HepG2 (cell line): ENCODE data around the gene EPHB4. TPM values are rescaled to one million over a fixed set of nuclear protein-coding genes. Genes with fewer than 3 reads are reported as not detected.

Experiments used
- ATAC-seq: fragments of 200-7000 bp; cut with Tn5 transposase; 3 replicates; pipeline ENCODE4 v1.9.1; 2020; ENCODE audit warnings: mild to moderate bottlenecking, moderate library complexity
- BruUV-seq: library from RNA; stranded (reverse); fragments of 400-500 nt; replicated peaks from 2 replicates; lab custom pipeline; 2021; lab: Mats Ljungman, UMichigan
- CTCF ChIA-PET: fragments of 300-600 bp; formaldehyde crosslinking; extraction: SDS; loops from one replicate; lab custom pipeline; 2021; ENCODE audit warnings: low total read pairs, inconsistent platforms, low intra/inter-chr PET ratio; lab: Yijun Ruan, JAX
- POLR2A ChIA-PET: fragments of 350-600 bp; sonication (Branson Sonifier 250); formaldehyde crosslinking; loops from one replicate; lab custom pipeline; 2020; ENCODE audit warnings: antibody characterized with exemption, inconsistent platforms; lab: Yijun Ruan, JAX
- DNase-seq: peaks from one replicate; pipeline ENCODE4 v3.0.0-alpha.2; 2015; ENCODE audit warnings: low spot score
- FAIRE-seq: peaks from 3 replicates; lab custom pipeline; 2011; peaks lifted over from hg19 to GRCh38; lab: Jason Lieb, UNC
- H2AFZ ChIP-seq: one replicate; pipeline ENCODE4 v1.6.1; 2011; ENCODE audit warnings: low read length, inconsistent platforms
- H3K27ac ChIP-seq: fragments of 300-600 bp; 3 replicates; pipeline ENCODE4 v1.8.0; 2011; ENCODE audit warnings: mixed run types, mild to moderate bottlenecking, mixed read lengths, low read length, inconsistent platforms; ENCODE audit not compliant: insufficient read depth; ENCODE audit errors: extremely low read length
- H3K27me3 ChIP-seq, 2 experiments: fragments of 200-600 bp in 1 of 2; 2 replicates in 1 of 2; 3 replicates in 1 of 2; pipeline versions ENCODE4 v1.6.0 to v1.8.0; 2011; ENCODE audit warnings: low read length in 2 of 2, mild to moderate bottlenecking in 2 of 2, moderate library complexity in 2 of 2, inconsistent platforms in 1 of 2; ENCODE audit not compliant: insufficient read depth in 2 of 2, control insufficient read depth in 1 of 2
- H3K36me3 ChIP-seq, 2 experiments: fragments of 200-600 bp in 1 of 2; replicated peaks in 1 of 2; 2 replicates in 1 of 2; 3 replicates in 1 of 2; pipeline versions ENCODE4 v1.5.1 to v1.8.0; 2011; ENCODE audit warnings: low read length in 2 of 2, inconsistent platforms in 1 of 2; ENCODE audit not compliant: insufficient read depth in 2 of 2, control insufficient read depth in 1 of 2
- H3K4me1 ChIP-seq: 2 replicates; pipeline ENCODE4 v1.5.1; 2012; ENCODE audit warnings: low read length, inconsistent platforms; ENCODE audit not compliant: insufficient read depth
- H3K4me2 ChIP-seq: 2 replicates; pipeline ENCODE4 v1.6.0; 2011; ENCODE audit warnings: low read depth, low read length, inconsistent platforms
- H3K4me3 ChIP-seq, 3 experiments: fragments of 200-600 bp in 1 of 3; sonication (generic), shearing (Covaris generic) in 1 of 3; replicated peaks in 1 of 3; 2 replicates each; pipeline ENCODE4 v1.5.1; 2011 to 2016; ENCODE audit warnings: low read length in 3 of 3, inconsistent platforms in 2 of 3, low read depth in 2 of 3, mild to moderate bottlenecking in 2 of 3, control low read depth in 1 of 3, mixed read lengths in 1 of 3; ENCODE audit not compliant: insufficient read depth in 1 of 3
- H3K79me2 ChIP-seq: one replicate; pipeline ENCODE4 v1.6.1; 2011; ENCODE audit warnings: low read length, inconsistent platforms; ENCODE audit not compliant: insufficient read depth
- H3K9ac ChIP-seq: 2 replicates; pipeline ENCODE4 v1.6.0; 2011; ENCODE audit warnings: mild to moderate bottlenecking, low read depth, low read length, inconsistent platforms; ENCODE audit not compliant: insufficient read depth
- H3K9me3 ChIP-seq: 2 replicates; pipeline ENCODE4 v1.5.1; 2012; ENCODE audit warnings: mild to moderate bottlenecking, low read length
- H4K20me1 ChIP-seq: 2 replicates; pipeline ENCODE4 v1.6.0; 2011; ENCODE audit warnings: inconsistent platforms, mild to moderate bottlenecking, low read length, moderate library complexity; ENCODE audit not compliant: insufficient read depth
- ATF2 ChIP-seq: sonication (generic); formaldehyde crosslinking; IDR thresholded peaks from 2 replicates; pipeline ENCODE4 v1.4.0; 2020; ENCODE audit warnings: missing genetic modification reagents
- ETV6 ChIP-seq: sonication (generic); formaldehyde crosslinking; conservative IDR thresholded peaks from 2 replicates; pipeline ENCODE4 v1.4.0; 2020; ENCODE audit warnings: missing genetic modification reagents
- GABPB1 ChIP-seq: IDR thresholded peaks from 2 replicates; pipeline ENCODE4 v1.6.1; 2016; ENCODE audit warnings: mild to moderate bottlenecking, missing genetic modification reagents, moderate library complexity, missing compliant biosample characterization
- GRHL1 ChIP-seq: sonication (generic); formaldehyde crosslinking; conservative IDR thresholded peaks from 2 replicates; pipeline ENCODE4 v1.8.0; 2022; ENCODE audit warnings: missing genetic modification reagents
- HMGXB4 ChIP-seq, 2 experiments: sonication (generic) in 1 of 2; formaldehyde crosslinking in 1 of 2; IDR thresholded peaks; 2 replicates each; pipeline versions ENCODE4 v1.4.0 to v1.6.1; 2018 to 2020; ENCODE audit warnings: missing genetic modification reagents in 2 of 2, borderline replicate concordance in 1 of 2, low read depth in 1 of 2, mild to moderate bottlenecking in 1 of 2, missing biosample characterization in 1 of 2
- RORA ChIP-seq: sonication (generic); formaldehyde crosslinking; IDR thresholded peaks from 2 replicates; pipeline ENCODE4 v1.5.0; 2020; ENCODE audit warnings: mild to moderate bottlenecking, missing genetic modification reagents, moderate library complexity
- SOX5 ChIP-seq: IDR thresholded peaks from 2 replicates; pipeline ENCODE4 v1.6.1; 2016; ENCODE audit warnings: borderline replicate concordance
- SRY ChIP-seq: sonication (generic); formaldehyde crosslinking; IDR thresholded peaks from 2 replicates; pipeline ENCODE4 v1.8.0; 2022; ENCODE audit warnings: mild to moderate bottlenecking, missing genetic modification reagents
- ZBTB7B ChIP-seq: sonication (generic); formaldehyde crosslinking; IDR thresholded peaks from 2 replicates; pipeline ENCODE4 v1.4.0; 2020; ENCODE audit warnings: missing genetic modification reagents
- ZNF143 ChIP-seq: sonication (generic); formaldehyde crosslinking; IDR thresholded peaks from 2 replicates; pipeline ENCODE4 v1.4.0; 2020; ENCODE audit warnings: missing genetic modification reagents
- ZNF232 ChIP-seq: sonication (generic); formaldehyde crosslinking; IDR thresholded peaks from 2 replicates; pipeline ENCODE4 v1.4.0; 2020; ENCODE audit warnings: missing genetic modification reagents, borderline replicate concordance
- ZNF770 ChIP-seq: sonication (generic); formaldehyde crosslinking; IDR thresholded peaks from 2 replicates; pipeline ENCODE4 v1.5.0; 2020; ENCODE audit warnings: mild to moderate bottlenecking, missing genetic modification reagents
- ZNF800 ChIP-seq: sonication (generic); formaldehyde crosslinking; IDR thresholded peaks from 2 replicates; pipeline ENCODE4 v1.4.0; 2020; ENCODE audit warnings: missing genetic modification reagents
- WGBS: methylation state at CpG from one replicate; pipeline ENCODE4 v1.1.6; 2017; ENCODE audit warnings: low lambda C conversion rate; 5-methylcytosine and 5-hydroxymethylcytosine counted together
- in situ Hi-C: cut with HindIII; loops from 2 replicates; pipeline ENCODE4 v1.10.0; 2017; ENCODE audit warnings: low pct_unique_long_range_greater_than_20kb; ENCODE audit not compliant: extremely low pct_ligation_motif_present
- intact Hi-C: fragments of 100-400 bp; cut with micrococcal nuclease; formaldehyde crosslinking; loops from one replicate; pipeline ENCODE4 v1.10.0; 2022; ENCODE audit not compliant: unreplicated experiment
- polyA plus RNA-seq, 8 experiments: library from polyadenylated mRNA; depleted of rRNA in 3 of 8; stranded (reverse) in 7 of 8; unstranded in 1 of 8; fragments of >200 nt; fragmentation: Illumina TruSeq in 4 of 8; extraction: Trizol in 4 of 8; gene quantifications; 2 replicates each; pipeline versions ENCODE4 v1.2.1 to v1.2.3, GENCODE V29; 2011 to 2016; ENCODE audit warnings: low read depth in 4 of 8, missing spikeins in 1 of 8, mixed read lengths in 1 of 8; ENCODE audit not compliant: insufficient read depth in 1 of 8
- total RNA-seq, 5 experiments: library from RNA; depleted of rRNA; stranded (reverse); fragments of >200 nt; fragmentation: Illumina TruSeq; extraction: Trizol; gene quantifications; 2 replicates each; pipeline ENCODE4 v1.2.3, GENCODE V29; 2016; ENCODE audit warnings: low read depth in 1 of 5

EPHB4 gene
- total and polyA plus RNA-seq, 2 of the 13 experiments (the other 11 are each of a cell fraction or from before 2014, with no cell fraction given) = 61.4 to 69.6 TPM

GRCh38 chr7:100791881-100792666 lies 35.2 kb downstream of the EPHB4 start:
- Histone ChIP-seq H3K4me3 (peak overlapping the region in 1 of 3 experiments; percentile 43; a peak in 1 of 6 replicates), H2AFZ (no peak overlapping the region), H3K4me1 (peaks cover 37% of the 10 kb centered on the region), H3K27me3 (peaks cover 0 to 5% of the 10 kb centered on the region in 2 experiments; a peak in 1 of 5 replicates), H3K27ac (no peak overlapping the region), H3K9me3 (no peaks in the 10 kb centered on the region), H3K36me3 (no peaks in the 10 kb centered on the region), H3K79me2 (no peaks in the 10 kb centered on the region), H3K4me2 (peak overlapping the region; percentile 57), H4K20me1 (no peaks in the 10 kb centered on the region), H3K9ac (no peak overlapping the region)
- in situ Hi-C loops = loop anchor here (10.0 kb wide), 1 partner anchor 63 kb away; the partner anchor contains the start of gene SLC12A9
- WGBS = 34% methylated on average over 17 of the region's 26 CpGs
- FAIRE-seq = no peak
- BruUV-seq = no TSS peak
- intact Hi-C loops = no loop called here
- ATAC-seq = peak; percentile 86
- POLR2A ChIA-PET = interaction anchor here (0.9 to 1.2 kb wide), 3 partner anchors 9 to 86 kb away, joined by 3 to 7 read pairs (median 3); partner anchors contain the start of gene POP7
- DNase-seq = peak; percentile 72
- CTCF ChIA-PET = no interaction called here
- TF ChIP-seq ZNF800 (no peak), GRHL1 (no peak), ZNF770 (CRISPR knock-in tag) (peak; percentile 92), ATF2 (no peak), ZNF143 (CRISPR knock-in tag) (0 out of 2 replicates have a peak, but pooled peaks have one; percentile 24), ZNF232 (CRISPR knock-in tag) (no peak), GABPB1 (CRISPR knock-in tag) (0 out of 2 replicates have a peak, but pooled peaks have one; percentile 22), SRY (CRISPR knock-in tag) (0 out of 2 replicates have a peak, but pooled peaks have one; percentile 28), RORA (CRISPR knock-in tag) (no peak), HMGXB4 (CRISPR knock-in tag; IDR thresholded peaks at IDR 0.05; ENCODE audit: borderline replicate concordance in 1 of 2, low read depth in 1 of 2) (0 out of 4 replicates have a peak, but pooled peaks of 1 of the 2 experiments have one; percentile 26), ETV6 (CRISPR knock-in tag) (no peak), ZBTB7B (CRISPR knock-in tag) (peak; percentile 79), SOX5 (CRISPR knock-in tag) (no peak)
